Measurements from ENCODE around the gene PRKRIP1. TPM values are rescaled to one million over a fixed set of nuclear protein-coding genes. Genes with fewer than 3 reads are reported as not detected.

PRKRIP1 gene
- total RNA-seq, 1 experiment from 2014 or later = 38.8 TPM

DNA sequence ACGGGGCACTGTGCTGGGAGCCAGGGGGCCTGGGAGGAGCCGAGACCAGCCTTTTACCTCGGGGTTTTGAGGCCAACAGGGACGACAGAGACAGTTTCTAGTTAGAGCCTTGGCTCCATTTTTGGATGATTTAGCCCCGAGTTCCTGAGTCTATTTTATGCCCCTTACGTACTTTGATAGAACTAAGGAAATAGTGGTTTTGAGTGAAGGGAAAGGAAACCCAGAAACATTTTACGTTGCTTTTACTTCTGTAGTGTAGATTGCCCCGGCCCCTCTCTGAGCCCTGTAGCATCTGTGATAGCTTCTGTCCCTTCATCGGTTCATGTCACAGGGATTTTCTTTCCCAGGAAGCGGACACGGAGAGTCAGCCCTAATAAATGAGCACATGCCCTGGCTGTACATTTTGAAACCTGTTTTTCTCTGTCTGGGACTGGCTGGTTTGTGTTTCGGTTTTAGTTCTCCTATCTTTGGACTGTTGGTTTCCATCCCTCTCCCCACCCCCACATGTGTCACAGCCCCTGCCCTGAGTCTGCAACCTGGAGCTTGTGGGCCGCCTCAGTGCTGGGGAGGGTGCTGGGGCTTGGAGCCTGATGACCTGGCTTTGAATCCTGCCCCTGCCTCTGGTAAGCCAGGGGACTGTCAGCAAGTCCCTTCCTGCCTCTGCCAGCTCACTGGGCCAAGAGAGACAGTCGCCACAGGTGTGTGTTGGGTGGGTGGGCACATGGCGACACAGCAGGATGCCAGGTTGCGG lies 30.3 kb downstream of the PRKRIP1 start:
- Histone ChIP-seq H3T11ph (ENCODE audit: low read length) (no peak overlapping the region), H2BK15ac (ENCODE audit: low read depth, low read length) (no peak overlapping the region), H4K91ac (ENCODE audit: insufficient read length, low read depth, low read length) (no peak overlapping the region), H2AK5ac (ENCODE audit: insufficient read length, low read length) (no peak overlapping the region), H3K9ac (ENCODE audit: extremely low read depth, insufficient read length, low read length) (no peak overlapping the region), H3K4me2 (ENCODE audit: insufficient read depth, insufficient read length, low read length) (no peak overlapping the region), H3K27me3 (ENCODE audit: insufficient read depth, low read length) (no peaks in the 10 kb centered on the region), H3K14ac (ENCODE audit: insufficient read depth, low read length) (no peak overlapping the region), H4K5ac (ENCODE audit: insufficient read length, low read depth, low read length) (no peak overlapping the region), H2BK12ac (ENCODE audit: insufficient read length, low read depth, low read length) (no peak overlapping the region), H3K18ac (ENCODE audit: insufficient read length, low read depth, low read length) (no peak overlapping the region), H3K56ac (ENCODE audit: insufficient read length, low read depth, low read length) (no peak overlapping the region), H3K79me1 (ENCODE audit: insufficient read depth, low read depth, low read length, poor library complexity, severe bottlenecking) (no peaks in the 10 kb centered on the region), H2BK20ac (ENCODE audit: low read depth, low read length, poor library complexity, severe bottlenecking) (no peak overlapping the region), H2BK5ac (ENCODE audit: insufficient read length, low read length) (no peak overlapping the region), H4K8ac (replicated peaks; ENCODE audit: insufficient read length, low read depth, low read length) (no peak overlapping the region), H4K20me1 (ENCODE audit: control insufficient read depth, insufficient read depth, insufficient read length) (no peaks in the 10 kb centered on the region), H3K23me2 (ENCODE audit: insufficient read length, low read depth, low read length, poor library complexity, severe bottlenecking) (no peaks in the 10 kb centered on the region), H2BK120ac (ENCODE audit: low read depth, low read length, poor library complexity, severe bottlenecking) (no peak overlapping the region), H3K9me3 (ENCODE audit: control insufficient read depth, low read depth, low read length) (no peaks in the 10 kb centered on the region), H3K4me1 (ENCODE audit: insufficient read depth, low read length) (no peaks in the 10 kb centered on the region; the same call in 1 of the 2 replicates), H3K23ac (ENCODE audit: insufficient read length, low read depth, low read length) (no peak overlapping the region), H3K79me2 (ENCODE audit: insufficient read depth, low read length) (no peaks in the 10 kb centered on the region), H3K4ac (ENCODE audit: low read depth, low read length) (no peak overlapping the region), H2AFZ (ENCODE audit: low read length) (no peak overlapping the region), H3K27ac (ENCODE audit: insufficient read length, low read depth, low read length) (no peak overlapping the region)
- Mint-ChIP-seq H3K4me3 (no peak overlapping the region), H3K36me3 (ENCODE audit: insufficient read depth in 1 of 3, low read depth in 3 of 3) (peaks cover 15 to 44% (median 34%) of the 10 kb centered on the region in 3 experiments), H3K27me3 (ENCODE audit: low read depth) (peaks cover 4% of the 10 kb centered on the region), H3K9me3 (no peaks in the 10 kb centered on the region), H3K27ac (no peak overlapping the region), H3K4me1 (peaks cover 12 to 17% of the 10 kb centered on the region in 2 experiments)
- no CpG with 5 or more reads among the region's 16 CpGs for WGBS (ENCODE audit: extremely low coverage, insufficient read length, low lambda C conversion rate)
- no peak for DNase-seq
- TF ChIP-seq, protein P1, sequence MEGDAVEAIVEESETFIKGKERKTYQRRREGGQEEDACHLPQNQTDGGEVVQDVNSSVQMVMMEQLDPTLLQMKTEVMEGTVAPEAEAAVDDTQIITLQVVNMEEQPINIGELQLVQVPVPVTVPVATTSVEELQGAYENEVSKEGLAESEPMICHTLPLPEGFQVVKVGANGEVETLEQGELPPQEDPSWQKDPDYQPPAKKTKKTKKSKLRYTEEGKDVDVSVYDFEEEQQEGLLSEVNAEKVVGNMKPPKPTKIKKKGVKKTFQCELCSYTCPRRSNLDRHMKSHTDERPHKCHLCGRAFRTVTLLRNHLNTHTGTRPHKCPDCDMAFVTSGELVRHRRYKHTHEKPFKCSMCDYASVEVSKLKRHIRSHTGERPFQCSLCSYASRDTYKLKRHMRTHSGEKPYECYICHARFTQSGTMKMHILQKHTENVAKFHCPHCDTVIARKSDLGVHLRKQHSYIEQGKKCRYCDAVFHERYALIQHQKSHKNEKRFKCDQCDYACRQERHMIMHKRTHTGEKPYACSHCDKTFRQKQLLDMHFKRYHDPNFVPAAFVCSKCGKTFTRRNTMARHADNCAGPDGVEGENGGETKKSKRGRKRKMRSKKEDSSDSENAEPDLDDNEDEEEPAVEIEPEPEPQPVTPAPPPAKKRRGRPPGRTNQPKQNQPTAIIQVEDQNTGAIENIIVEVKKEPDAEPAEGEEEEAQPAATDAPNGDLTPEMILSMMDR (conservative IDR thresholded peaks at IDR 0.05) = no peak

Measured in H9 (cell line).